Measurements from ENCODE around the gene PTPRN2.

The PTPRN2 gene

GRCh38 chr7:158018971-158019645, 568.5 kb downstream of the PTPRN2 start:
- H3K27ac ChIP-seq (ENCODE audit: low read depth, low read length) = no peak overlapping the region
- H3K36me3 ChIP-seq (ENCODE audit: control insufficient read depth in 5 of 5, insufficient read depth in 5 of 5, low read length in 5 of 5) = no peaks in the 10 kb centered on the region

GRCh38 chr7:158018098-158018762, 569.4 kb downstream of the PTPRN2 start:
- H3K9ac ChIP-seq (ENCODE audit: low read length in 5 of 5) = no peak overlapping the region
- H3K27me3 ChIP-seq (ENCODE audit: control insufficient read depth in 5 of 5, insufficient read depth in 4 of 5, low read length in 5 of 5) = peaks cover 0 to 13% (median 3%) of the 10 kb centered on the region in 5 donors
- H3K4me1 ChIP-seq (ENCODE audit: control insufficient read depth in 5 of 5, insufficient read depth in 5 of 5, low read length in 5 of 5) = peaks cover 0 to 18% (median 10%) of the 10 kb centered on the region in 5 donors
- no peaks in the 10 kb centered on the region for H3K9me3 ChIP-seq (ENCODE audit: control insufficient read depth in 5 of 5, low read length in 5 of 5)
- H3K27ac ChIP-seq (ENCODE audit: low read depth, low read length) = no peak overlapping the region
- no peaks in the 10 kb centered on the region for H3K36me3 ChIP-seq (ENCODE audit: control insufficient read depth in 5 of 5, insufficient read depth in 5 of 5, low read length in 5 of 5)
- H3K4me3 ChIP-seq (ENCODE audit: low read depth in 1 of 5, low read length in 5 of 5) = no peak overlapping the region

More at GRCh38 chr7:158018971-158019645, 568.5 kb downstream of the PTPRN2 start:
- Histone ChIP-seq H3K4me1 (ENCODE audit: control insufficient read depth in 5 of 5, insufficient read depth in 5 of 5, low read length in 5 of 5) (peaks cover 0 to 18% (median 10%) of the 10 kb centered on the region in 5 donors), H3K27me3 (ENCODE audit: control insufficient read depth in 5 of 5, insufficient read depth in 4 of 5, low read length in 5 of 5) (peaks cover 0 to 13% (median 3%) of the 10 kb centered on the region in 5 donors), H3K9me3 (ENCODE audit: control insufficient read depth in 5 of 5, low read length in 5 of 5) (no peaks in the 10 kb centered on the region), H3K4me3 (ENCODE audit: low read depth in 1 of 5, low read length in 5 of 5) (no peak overlapping the region), H3K9ac (ENCODE audit: low read length in 5 of 5) (no peak overlapping the region)

- H3K4me1 ChIP-seq (ENCODE audit: control insufficient read depth in 5 of 5, insufficient read depth in 5 of 5, low read length in 5 of 5) = peaks cover 0 to 18% (median 10%) of the 10 kb centered on the region in 5 donors
- no peak overlapping the region for H3K4me3 ChIP-seq (ENCODE audit: low read depth in 1 of 5, low read length in 5 of 5)
- H3K9me3 ChIP-seq (ENCODE audit: control insufficient read depth in 5 of 5, low read length in 5 of 5) = no peaks in the 10 kb centered on the region
- peaks cover 0 to 13% (median 6%) of the 10 kb centered on the region in 5 donors for H3K27me3 ChIP-seq (ENCODE audit: control insufficient read depth in 5 of 5, insufficient read depth in 4 of 5, low read length in 5 of 5)
- H3K36me3 ChIP-seq (ENCODE audit: control insufficient read depth in 5 of 5, insufficient read depth in 5 of 5, low read length in 5 of 5) = no peaks in the 10 kb centered on the region
- H3K9ac ChIP-seq (ENCODE audit: low read length in 5 of 5) = no peak overlapping the region
- no peak overlapping the region for H3K27ac ChIP-seq (ENCODE audit: low read depth, low read length)
Measured at GRCh38 chr7:158017111-158018097, 570.2 kb downstream of the PTPRN2 start.

- peak overlapping the region in 4 of 5 donors; percentile 26 to 55 (median 41) for H3K4me3 ChIP-seq (ENCODE audit: low read depth in 1 of 5, low read length in 5 of 5)
Measured at GRCh38 chr7:158016180-158017097, 571.2 kb downstream of the PTPRN2 start.

GRCh38 chr7:158015403-158016179, 572.0 kb downstream of the PTPRN2 start:
- Histone ChIP-seq H3K4me3 (ENCODE audit: low read depth in 1 of 5, low read length in 5 of 5) (peak overlapping the region in 4 of 5 donors; percentile 26 to 55 (median 41)), H3K9ac (ENCODE audit: low read length in 5 of 5) (peak overlapping the region in 1 of 5 donors; percentile 26), H3K4me1 (ENCODE audit: control insufficient read depth in 5 of 5, insufficient read depth in 5 of 5, low read length in 5 of 5) (peaks cover 0 to 18% (median 10%) of the 10 kb centered on the region in 5 donors), H3K27ac (ENCODE audit: low read depth, low read length) (peak overlapping the region; percentile 23), H3K9me3 (ENCODE audit: control insufficient read depth in 5 of 5, low read length in 5 of 5) (no peaks in the 10 kb centered on the region), H3K36me3 (ENCODE audit: control insufficient read depth in 5 of 5, insufficient read depth in 5 of 5, low read length in 5 of 5) (no peaks in the 10 kb centered on the region), H3K27me3 (ENCODE audit: control insufficient read depth in 5 of 5, insufficient read depth in 4 of 5, low read length in 5 of 5) (peaks cover 0 to 13% (median 7%) of the 10 kb centered on the region in 5 donors)

More at GRCh38 chr7:158016180-158017097, 571.2 kb downstream of the PTPRN2 start:
- no peaks in the 10 kb centered on the region for H3K36me3 ChIP-seq (ENCODE audit: control insufficient read depth in 5 of 5, insufficient read depth in 5 of 5, low read length in 5 of 5)
- H3K27ac ChIP-seq (ENCODE audit: low read depth, low read length) = peak overlapping the region; percentile 23
- peaks cover 0 to 18% (median 10%) of the 10 kb centered on the region in 5 donors for H3K4me1 ChIP-seq (ENCODE audit: control insufficient read depth in 5 of 5, insufficient read depth in 5 of 5, low read length in 5 of 5)
- H3K9me3 ChIP-seq (ENCODE audit: control insufficient read depth in 5 of 5, low read length in 5 of 5) = no peaks in the 10 kb centered on the region
- H3K27me3 ChIP-seq (ENCODE audit: control insufficient read depth in 5 of 5, insufficient read depth in 4 of 5, low read length in 5 of 5) = peaks cover 0 to 13% (median 7%) of the 10 kb centered on the region in 5 donors
- H3K9ac ChIP-seq (ENCODE audit: low read length in 5 of 5) = peak overlapping the region in 1 of 5 donors; percentile 26

- Histone ChIP-seq H3K27me3 (ENCODE audit: control insufficient read depth in 5 of 5, insufficient read depth in 4 of 5, low read length in 5 of 5) (peaks cover 0 to 12% (median 7%) of the 10 kb centered on the region in 5 donors), H3K9me3 (ENCODE audit: control insufficient read depth in 5 of 5, low read length in 5 of 5) (no peaks in the 10 kb centered on the region), H3K4me3 (ENCODE audit: low read depth in 1 of 5, low read length in 5 of 5) (no peak overlapping the region), H3K36me3 (ENCODE audit: control insufficient read depth in 5 of 5, insufficient read depth in 5 of 5, low read length in 5 of 5) (no peaks in the 10 kb centered on the region), H3K9ac (ENCODE audit: low read length in 5 of 5) (no peak overlapping the region), H3K4me1 (ENCODE audit: control insufficient read depth in 5 of 5, insufficient read depth in 5 of 5, low read length in 5 of 5) (peaks cover 0 to 18% (median 10%) of the 10 kb centered on the region in 5 donors), H3K27ac (ENCODE audit: low read depth, low read length) (no peak overlapping the region)
Measured at GRCh38 chr7:158014976-158015375, 572.6 kb downstream of the PTPRN2 start.

- H3K9ac ChIP-seq (ENCODE audit: low read length in 5 of 5) = no peak overlapping the region
- peaks cover 0 to 18% (median 10%) of the 10 kb centered on the region in 5 donors for H3K4me1 ChIP-seq (ENCODE audit: control insufficient read depth in 5 of 5, insufficient read depth in 5 of 5, low read length in 5 of 5)
- no peaks in the 10 kb centered on the region for H3K9me3 ChIP-seq (ENCODE audit: control insufficient read depth in 5 of 5, low read length in 5 of 5)
- no peaks in the 10 kb centered on the region for H3K36me3 ChIP-seq (ENCODE audit: control insufficient read depth in 5 of 5, insufficient read depth in 5 of 5, low read length in 5 of 5)
- no peak overlapping the region for H3K27ac ChIP-seq (ENCODE audit: low read depth, low read length)
- H3K27me3 ChIP-seq (ENCODE audit: control insufficient read depth in 5 of 5, insufficient read depth in 4 of 5, low read length in 5 of 5) = peaks cover 0 to 12% (median 7%) of the 10 kb centered on the region in 5 donors
- H3K4me3 ChIP-seq (ENCODE audit: low read depth in 1 of 5, low read length in 5 of 5) = no peak overlapping the region
Measured at GRCh38 chr7:158013085-158013668, 574.4 kb downstream of the PTPRN2 start.

GRCh38 chr7:158011941-158012340, 575.7 kb downstream of the PTPRN2 start:
- Histone ChIP-seq H3K4me3 (ENCODE audit: low read depth in 1 of 5, low read length in 5 of 5) (no peak overlapping the region), H3K9ac (ENCODE audit: low read length in 5 of 5) (no peak overlapping the region), H3K9me3 (ENCODE audit: control insufficient read depth in 5 of 5, low read length in 5 of 5) (no peaks in the 10 kb centered on the region), H3K4me1 (ENCODE audit: control insufficient read depth in 5 of 5, insufficient read depth in 5 of 5, low read length in 5 of 5) (peaks cover 0 to 18% (median 10%) of the 10 kb centered on the region in 5 donors), H3K27ac (ENCODE audit: low read depth, low read length) (no peak overlapping the region), H3K27me3 (ENCODE audit: control insufficient read depth in 5 of 5, insufficient read depth in 4 of 5, low read length in 5 of 5) (peaks cover 2 to 22% (median 10%) of the 10 kb centered on the region in 5 donors), H3K36me3 (ENCODE audit: control insufficient read depth in 5 of 5, insufficient read depth in 5 of 5, low read length in 5 of 5) (no peaks in the 10 kb centered on the region)
